ENCODE results near the gene FCN1.

The FCN1 gene

DNA sequence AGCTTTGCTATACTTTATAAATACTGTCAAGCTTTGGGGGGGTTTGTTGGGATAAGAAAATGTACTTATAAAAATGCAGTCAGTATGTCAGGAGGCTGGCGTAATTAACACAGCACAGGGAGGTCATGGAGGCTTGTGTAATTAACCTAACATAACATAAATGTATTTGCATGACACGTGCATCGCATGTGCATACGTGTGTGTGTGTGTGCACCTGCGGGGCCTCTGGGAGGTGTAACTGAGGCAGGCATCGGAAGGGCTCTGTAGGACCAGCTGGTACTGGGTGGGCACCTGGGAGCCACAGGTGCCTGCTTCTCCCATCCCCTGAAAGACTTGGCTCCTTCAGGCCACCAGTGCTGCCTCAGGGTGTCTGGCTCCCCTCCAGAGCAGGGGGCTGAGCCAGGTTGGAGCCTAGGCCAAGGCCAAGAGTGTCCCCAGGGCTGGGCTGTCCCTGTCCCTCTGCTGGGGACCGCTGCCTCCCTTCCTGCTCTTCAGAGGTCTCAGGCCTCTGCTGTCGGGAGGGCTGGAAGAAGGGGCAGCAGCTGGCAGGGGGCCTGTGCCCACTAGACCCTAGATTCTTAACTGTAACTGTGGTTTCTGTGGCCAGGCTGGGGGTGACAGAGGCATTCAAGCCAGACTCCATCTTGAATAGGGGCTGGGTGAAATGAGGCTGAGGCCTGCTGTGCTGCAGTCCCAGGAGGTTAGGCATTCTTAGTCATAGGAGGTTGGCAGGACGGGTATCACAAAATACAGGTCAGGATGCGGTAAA is 28.1 kb downstream of the FCN1 start:
- no peak for DNase-seq

DNA sequence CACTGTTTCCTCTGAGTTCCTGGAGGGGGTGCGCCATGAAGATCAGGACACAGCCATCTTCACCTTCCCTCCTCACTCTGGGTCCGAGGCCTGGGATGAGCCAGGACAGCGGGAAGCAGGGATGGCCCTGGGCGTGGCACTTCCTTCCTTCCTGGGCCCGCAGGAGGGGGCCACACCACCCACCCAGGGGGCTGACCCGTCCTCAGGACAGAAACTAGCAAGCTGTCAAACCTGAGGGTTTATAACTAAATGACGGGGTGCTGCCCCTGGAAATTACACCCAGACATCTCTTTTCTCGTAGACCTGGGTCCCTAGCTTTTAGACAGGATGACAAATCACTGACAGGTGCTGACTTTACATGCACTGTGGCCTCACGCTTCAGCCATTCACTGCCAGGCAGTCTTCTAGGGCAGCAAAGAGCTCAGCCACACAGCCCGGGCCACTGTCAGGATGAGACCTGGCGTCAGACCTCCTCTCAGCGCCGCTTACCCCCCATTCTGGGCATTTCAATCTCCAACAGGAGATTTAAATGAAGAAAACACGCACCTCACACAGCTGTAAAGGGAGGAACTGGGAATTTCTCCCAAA is 29.0 kb downstream of the FCN1 start:
- no peak for DNase-seq

DNA sequence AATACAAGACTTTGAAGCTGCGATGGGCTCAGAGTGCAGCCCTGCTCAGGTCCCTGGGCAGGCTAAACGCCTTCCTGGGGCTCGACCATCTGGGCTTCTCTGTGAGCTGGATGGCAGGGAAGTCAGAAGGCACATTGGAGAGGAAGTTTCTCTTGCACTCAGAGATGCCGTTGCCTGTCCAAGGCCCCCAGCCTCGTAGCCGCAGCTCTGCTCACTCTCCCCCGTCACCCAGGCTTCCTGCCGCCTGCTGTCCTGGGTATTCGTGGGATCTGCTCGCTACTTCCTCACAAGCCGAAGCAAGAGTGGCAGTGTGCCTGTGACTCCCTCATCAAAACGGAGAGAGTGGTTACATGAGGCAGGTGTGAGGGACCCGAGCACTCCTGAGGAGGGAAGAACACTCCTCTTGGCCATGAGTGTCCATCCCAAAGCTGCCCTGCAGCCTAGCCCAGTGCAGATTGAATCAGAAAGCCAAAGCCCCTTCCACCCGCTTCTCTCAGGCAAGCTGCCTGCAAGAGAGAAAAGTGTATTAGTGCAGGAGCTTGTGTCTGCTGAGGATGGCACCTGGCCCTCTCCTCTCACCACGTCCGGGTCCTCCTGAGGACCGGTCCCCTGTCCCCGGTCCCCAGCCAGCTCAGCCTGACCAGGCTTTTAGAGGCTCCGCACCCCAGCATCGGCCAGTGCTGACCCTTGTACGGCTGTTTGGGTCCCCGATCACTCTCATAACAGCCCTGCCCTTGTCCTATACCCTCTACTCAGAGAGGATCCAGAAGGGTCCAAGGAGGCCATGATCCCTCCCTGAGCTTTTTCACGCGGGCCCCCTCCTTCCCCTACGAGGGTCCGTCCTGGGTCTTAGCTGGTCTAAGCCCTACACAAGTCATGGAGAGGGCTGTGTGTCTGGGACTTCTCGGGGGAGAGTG is 29.8 kb downstream of the FCN1 start:
- DNase-seq, result no peak

DNA sequence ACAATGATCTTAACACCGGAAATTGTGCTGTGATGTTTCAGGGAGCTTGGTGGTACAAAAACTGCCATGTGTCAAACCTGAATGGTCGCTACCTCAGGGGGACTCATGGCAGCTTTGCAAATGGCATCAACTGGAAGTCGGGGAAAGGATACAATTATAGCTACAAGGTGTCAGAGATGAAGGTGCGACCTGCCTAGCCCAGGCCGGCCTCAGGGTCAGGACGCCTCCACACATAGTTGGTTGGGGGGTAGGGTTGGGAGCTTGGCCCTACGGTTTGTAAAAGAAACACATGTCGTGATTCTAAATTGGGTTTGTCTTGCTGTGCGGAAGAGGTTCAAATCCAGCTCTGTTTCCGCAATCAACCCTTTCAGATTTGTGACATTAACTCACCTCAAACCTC is 30.5 kb downstream of the FCN1 start:
- no peak for DNase-seq

DNA sequence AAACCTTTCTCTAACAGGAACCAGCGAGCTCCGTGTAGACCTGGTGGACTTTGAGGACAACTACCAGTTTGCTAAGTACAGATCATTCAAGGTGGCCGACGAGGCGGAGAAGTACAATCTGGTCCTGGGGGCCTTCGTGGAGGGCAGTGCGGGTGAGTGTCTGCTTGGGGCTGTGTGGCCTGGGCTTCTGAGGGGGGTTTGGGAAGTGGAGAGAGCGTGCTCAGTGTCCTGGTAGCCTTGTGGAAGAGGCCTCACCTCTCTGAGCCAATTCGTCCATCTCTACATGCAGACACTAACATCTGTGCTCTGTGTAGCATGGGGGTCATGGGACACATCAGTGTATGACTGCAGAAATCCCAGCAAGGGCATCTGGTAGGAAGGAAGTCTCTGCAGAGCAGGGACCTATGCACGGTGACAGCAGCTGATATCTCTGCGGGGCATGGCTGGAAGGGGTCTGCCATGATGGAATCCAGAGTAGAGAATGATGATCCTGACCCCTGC is 31.2 kb downstream of the FCN1 start:
- DNase-seq, result no peak

DNA sequence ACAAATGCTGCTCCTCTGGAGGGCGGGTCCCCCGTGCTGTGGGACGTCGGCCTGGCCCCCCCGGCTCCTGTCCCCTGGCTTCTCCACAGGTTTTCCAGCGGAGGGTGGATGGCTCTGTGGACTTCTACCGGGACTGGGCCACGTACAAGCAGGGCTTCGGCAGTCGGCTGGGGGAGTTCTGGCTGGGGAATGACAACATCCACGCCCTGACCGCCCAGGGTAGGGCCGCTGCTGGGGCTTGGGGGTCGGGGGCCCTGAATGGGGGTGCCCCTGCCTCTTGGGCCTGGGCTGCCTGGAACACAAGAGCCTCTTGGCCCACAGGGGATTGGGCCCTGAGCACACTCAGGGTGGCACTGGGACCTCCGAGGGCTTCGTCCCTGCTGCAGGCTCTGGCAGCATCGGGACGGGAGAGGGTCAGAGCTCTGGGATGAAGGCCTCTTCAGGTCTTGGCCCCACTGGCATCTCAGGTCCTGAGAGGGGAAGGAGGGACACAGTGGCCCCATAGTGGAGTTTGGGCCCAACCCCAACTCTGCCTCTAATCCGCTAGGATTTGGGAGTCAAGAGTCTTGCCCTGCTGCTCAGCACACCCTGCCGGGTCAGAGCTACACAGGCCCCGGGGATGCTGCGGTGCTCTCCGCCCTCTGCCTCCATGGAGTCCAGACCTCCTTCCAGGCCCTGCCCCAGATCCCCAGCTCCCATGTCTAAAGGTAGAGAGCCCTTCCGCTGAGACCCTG is 31.9 kb downstream of the FCN1 start:
- DNase-seq, result no peak

DNA sequence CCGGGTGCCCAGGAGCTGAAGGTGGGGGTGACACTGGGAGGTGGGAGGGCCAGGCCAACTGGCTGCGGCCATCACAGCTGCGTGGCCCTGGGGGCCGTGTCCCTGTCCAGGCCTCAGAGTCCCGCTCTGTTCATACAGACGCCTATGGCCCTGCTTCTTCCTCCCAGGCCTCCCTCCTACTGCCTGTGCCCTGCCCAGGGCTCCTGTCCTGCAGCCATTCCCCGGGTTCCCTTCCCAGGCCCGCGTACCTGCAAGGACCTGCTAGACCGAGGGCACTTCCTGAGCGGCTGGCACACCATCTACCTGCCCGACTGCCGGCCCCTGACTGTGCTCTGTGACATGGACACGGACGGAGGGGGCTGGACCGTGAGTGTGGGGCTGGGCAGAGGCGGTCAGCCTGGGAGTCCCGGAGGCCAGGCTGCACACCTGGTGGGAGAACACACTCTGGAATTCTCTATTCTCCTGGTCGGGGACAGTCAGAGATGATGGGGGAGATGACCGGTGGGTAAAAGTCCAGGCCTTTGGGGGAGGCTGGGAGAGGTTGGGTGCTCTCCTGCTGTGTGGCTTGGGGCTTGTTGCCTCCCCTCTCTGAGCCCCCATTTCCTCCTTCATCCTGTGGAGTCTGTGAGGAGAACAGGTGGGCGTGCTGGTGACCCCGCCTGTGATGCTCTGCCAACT is 32.6 kb downstream of the FCN1 start:
- no peak for DNase-seq

DNA sequence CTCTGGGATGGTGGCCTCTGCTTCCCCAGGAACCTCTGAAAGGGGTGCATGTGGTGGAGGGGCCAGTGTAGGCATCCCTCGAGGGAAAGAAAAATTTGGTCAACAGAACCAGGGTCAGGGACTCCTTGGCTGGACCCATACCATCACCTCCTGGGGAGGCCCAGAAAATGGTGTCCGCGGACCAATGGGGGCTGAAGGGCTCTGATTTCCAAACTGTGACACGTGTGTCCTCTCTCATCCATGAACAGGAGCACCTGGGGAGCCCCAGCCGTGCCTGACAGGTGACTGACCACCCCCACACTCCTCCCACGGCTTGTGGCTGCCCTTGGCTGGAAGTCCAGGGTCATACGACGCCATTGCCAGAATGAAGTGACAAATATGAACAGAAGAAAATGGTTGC is 33.2 kb downstream of the FCN1 start:
- DNase-seq, result no peak

DNA sequence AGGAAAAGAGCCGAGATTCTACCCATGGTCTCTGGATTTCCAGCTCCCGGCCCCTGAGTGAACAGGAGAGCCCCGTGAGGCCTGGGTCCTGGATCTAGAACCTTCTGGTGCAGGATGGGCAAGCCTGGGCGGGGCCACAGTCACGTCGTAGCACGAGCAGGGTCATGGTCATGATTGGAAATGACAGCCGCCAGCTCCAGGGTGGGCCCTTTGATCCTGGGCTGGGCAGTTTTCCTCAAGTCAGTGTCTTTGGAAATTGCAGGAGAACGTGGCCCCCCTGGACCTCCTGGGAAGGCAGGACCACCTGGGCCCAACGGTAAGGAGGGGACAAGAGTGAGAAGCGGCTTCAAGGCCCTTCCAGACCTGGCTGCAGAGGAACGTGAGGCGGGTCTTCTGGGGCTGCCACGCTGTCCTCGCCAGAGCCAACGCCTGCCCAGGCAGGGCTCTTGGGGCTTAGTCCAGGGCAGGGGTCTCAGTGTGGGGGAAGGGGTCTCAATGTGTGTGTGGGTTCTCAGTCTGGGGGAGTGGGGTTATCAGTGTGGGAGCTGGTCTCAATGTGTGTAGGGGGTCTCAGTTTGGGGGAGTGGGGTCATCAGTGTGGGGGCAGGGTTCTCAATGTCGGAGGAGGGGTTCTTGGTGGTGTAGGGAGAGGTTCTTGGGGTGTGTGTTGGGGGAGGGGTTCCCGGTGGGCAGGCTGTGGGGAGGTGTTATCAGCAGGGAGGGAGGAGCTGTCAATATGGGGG is 34.5 kb downstream of the FCN1 start:
- DNase-seq, result no peak

DNA sequence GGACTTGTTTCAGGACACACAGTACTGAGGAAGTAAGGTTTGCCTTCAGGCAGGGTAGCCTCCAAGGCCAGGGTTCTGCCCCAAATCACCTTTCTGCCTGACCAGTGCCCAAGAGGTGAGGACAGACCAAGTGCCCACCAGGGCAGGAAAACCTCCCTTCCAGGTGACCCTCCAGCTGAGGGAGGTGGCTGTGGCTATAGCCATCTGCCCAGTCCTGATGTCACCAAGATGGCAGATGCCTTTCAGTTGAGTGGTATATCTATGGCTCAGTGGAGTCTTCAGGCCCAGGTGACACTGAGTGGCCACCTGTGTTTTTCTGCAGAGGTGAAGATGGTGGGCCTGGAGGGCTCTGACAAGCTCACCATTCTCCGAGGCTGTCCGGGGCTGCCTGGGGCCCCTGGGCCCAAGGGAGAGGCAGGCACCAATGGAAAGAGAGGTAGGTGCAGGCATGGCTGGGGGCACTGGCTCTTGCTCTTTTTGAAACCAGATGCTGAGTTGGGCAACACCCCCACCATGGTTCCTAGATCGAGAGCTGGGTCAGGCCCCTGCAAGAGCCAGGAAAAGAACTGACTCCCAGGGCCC is 35.4 kb downstream of the FCN1 start:
- no peak for DNase-seq

DNA sequence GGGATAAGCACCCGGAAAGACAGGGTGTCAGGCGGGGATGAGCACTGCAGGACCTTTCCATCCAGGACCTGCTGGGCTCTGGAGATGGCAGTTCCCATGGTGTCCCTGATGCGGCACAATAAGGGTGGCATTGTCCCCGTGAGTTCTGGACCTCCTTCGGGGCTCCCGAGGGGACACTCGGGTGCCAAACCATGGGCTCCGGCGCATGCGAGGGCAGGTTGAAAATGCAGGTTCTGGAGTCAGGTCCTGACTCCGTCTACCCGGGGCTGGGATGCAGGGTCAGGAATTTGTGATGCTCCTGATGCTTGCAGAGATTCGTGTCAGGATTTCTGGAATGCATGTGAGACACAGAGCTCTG is 36.4 kb downstream of the FCN1 start:
- no peak for DNase-seq

DNA sequence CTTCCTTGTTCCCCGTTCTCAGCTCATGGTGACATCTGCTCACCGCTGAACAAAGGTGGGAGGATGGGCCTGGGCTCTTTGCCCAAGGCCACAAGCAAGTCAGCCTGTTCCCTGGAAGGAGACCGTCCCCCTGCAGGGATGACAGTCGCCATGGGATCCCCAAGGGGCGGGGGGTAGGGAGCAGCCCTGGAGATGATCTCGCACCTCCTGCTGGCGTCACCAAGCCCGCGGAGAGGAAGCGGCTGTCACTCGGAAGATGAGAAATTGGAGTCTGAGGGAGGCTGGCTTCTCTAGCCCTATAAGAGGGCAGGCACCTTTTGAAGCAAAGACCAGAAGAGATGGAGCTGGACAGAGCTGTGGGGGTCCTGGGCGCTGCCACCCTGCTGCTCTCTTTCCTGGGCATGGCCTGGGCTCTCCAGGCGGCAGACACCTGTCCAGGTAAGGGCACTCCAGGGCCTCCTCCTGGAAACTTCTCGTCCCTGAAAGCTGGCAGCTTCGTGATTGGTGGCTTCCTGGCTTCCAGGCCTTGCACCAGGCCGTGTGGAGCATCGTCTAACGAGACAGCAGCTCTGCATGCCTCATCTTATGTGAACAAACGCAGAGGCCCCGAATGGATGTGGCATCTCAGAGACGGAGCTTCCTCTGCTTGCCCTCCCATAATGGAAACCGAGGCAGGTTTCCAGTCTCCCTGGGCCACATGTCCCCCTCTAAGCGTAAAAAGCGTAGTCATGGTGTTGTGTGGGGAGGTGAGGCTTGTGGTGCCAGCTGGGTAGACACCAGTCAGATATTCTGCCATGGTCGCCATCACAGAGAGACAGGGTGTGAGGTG is 37.0 kb downstream of the FCN1 start, which contains the start of gene FCN2:
Gene FCN2, plus strand, starts transcription at position 327 of the 829 bp plus-strand sequence. Its CDS starts 12 bp downstream, at position 339.
- DNase-seq, result no peak

DNA sequence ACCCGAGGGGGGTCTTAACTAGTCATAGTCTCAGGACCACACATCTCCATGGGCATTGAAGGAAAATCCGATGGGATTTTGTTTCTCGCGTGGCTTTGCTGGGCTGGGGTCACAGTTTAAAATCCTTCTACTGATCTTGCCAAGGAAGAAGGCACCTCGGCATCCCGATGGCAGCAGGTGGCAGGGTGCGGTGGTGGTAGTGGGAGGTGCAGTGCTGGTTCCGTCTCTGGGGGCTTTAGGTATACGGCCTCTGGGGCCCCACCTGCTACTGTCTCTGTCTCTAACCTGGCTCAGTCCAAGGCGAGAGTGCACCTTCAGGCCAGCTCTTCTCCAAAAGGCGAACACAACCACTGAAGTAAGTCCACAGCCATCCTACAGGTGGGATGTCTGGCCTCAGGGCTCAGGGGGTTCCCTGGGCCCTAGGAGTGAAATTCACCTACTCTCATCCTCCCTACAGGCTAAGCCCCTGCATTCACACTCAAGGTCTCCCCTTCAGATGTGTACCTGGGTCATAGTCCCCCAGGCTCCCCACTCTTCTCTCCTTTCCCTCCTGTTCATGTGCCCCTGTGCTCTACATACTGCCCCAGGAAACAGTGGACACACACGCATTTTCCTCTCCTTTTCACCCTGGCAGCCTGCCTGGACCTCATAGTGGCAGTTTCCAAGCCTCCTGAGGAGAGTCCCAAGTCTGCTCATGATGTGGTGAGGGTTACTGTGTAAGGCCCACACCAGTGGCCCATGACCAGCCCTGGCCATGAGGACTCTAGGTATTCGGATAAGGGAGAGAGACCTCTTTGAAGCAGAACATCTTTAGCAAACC is 37.8 kb downstream of the FCN1 start:
- DNase-seq, result no peak

DNA sequence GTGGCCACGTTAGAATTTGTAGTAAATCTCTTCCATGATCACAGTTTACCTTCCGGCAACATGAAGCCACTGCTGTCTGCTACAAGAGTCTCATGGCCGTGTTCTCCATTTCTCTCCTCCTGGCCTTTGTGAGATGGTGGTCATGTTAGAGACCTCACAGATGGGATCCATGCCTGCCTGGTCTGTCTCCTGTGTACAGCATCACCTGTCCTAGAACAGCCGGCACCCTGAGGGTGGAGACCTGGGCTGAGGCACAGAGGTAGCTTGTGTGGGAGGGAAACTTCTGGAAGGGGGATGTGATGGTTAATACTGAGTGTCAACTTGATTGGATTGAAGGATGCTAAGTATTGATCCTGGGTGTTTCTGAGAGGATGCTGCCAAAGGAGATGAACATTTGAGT is 40.2 kb downstream of the FCN1 start:
- no peak for DNase-seq

DNA sequence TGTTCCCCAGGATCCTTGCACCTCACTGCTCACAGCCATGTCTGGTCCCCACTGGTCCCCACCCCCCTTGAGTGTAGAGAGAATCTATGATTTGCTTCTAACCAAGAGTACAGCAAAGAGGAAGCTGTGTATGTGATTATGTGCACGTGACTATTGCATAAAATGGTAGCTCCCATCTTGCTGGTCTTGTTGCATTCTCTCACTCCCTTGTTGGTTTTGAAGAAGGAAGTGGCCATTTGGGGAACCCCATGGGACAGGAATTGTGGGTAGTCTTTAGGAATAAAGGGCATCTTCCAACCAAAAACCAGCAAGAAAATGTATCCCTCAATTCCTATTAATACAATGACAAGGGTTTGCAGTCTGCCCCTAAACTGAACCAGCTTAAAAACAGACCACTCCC is 42.3 kb downstream of the FCN1 start:
- no peak for DNase-seq

DNA sequence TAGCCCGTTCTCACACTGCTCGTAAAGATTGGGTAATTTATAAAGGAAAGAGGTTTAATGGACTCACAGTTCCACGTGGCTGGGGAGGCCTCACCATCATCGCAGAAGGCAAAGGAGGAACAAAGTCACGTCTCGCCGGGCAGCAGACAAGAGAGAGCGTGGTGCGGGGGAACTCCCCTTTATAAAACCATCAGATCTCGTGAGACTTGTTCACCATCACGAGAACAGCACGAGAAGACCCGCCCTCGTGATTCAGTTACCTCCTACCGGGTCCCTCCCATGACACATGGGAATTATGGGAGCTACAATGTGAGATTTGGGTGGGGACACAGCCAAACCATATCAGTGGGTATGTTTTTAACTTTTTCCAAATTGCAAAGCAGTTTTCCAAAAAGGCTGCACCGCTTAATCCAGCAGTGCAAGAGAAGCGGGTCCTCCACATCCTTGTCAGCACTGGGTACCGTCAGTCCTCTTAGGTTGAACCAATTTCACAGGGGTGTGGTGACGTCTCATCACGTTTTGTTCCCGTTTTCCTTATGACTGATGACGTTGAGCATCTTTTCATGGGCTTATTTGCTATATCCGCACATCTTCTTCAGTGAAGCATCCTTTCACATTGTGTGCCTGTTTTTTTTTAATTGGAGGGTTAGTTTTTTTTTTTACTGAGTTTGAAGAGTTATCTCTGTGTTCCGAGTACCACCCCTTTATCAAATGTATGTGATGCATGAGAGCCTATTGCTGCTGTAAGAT is 45.1 kb downstream of the FCN1 start:
- no peak for DNase-seq

DNA sequence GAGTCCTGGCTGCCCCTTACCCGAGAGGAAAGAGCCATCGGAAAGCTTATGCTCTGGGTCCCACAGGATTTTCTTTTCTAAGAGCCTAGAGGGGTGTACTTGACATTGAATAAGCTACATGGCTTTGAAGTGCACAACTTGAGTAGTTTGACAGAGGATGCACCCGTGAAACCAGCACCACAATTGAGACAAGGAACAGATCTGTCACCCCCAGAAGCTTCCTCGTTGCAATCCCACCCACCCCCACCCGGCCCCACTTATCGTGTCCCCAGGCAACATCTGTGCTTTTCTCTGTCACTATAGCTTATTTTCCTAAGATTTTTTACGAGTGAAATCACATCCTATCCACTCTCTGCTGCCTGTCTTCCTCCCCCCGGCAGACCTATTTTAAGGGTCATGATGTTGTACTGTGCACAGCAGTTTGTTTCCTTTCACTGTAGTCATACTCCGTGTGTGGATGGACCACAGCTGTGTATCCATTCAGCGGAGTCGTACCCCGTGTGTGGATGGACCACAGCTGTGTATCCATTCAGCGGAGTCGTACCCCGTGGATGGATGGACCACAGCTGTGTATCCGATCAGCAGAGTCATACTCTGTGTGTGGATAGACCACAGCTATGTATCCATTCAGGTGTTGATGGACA is 45.9 kb downstream of the FCN1 start:
- no peak for DNase-seq
